ENCODE results near the gene CACNA1H. TPM values are rescaled to one million over a fixed set of nuclear protein-coding genes. Genes with fewer than 3 reads are reported as not detected.

The CACNA1H gene
- polyA plus RNA-seq, 3 donors: 27.6 to 32.8 (median 28.7) TPM

DNA sequence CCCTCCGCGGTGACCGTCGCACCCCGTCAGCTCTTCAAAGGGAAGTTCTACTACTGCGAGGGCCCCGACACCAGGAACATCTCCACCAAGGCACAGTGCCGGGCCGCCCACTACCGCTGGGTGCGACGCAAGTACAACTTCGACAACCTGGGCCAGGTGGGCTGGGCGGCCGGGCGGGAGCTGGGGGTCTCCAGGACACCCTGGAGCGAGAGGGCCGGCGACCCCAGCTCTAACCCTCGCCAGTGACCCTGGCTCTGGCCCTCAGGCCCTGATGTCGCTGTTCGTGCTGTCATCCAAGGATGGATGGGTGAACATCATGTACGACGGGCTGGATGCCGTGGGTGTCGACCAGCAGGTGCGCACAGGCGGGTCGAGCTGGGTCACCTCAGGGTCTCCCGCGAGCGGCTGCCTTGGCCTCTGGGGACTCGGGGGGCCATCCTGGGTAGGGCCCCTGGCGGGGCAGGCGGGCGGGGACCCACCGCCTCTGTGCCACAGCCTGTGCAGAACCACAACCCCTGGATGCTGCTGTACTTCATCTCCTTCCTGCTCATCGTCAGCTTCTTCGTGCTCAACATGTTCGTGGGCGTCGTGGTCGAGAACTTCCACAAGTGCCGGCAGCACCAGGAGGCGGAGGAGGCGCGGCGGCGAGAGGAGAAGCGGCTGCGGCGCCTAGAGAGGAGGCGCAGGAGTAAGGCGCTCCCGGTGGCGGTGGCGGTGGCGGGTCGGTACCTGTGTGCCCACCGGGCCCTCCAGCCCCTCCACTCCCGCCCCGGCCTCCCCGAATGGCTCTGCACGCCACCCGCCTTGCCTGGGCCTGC is 58.8 kb downstream of the CACNA1H start:
- no peak for DNase-seq

DNA sequence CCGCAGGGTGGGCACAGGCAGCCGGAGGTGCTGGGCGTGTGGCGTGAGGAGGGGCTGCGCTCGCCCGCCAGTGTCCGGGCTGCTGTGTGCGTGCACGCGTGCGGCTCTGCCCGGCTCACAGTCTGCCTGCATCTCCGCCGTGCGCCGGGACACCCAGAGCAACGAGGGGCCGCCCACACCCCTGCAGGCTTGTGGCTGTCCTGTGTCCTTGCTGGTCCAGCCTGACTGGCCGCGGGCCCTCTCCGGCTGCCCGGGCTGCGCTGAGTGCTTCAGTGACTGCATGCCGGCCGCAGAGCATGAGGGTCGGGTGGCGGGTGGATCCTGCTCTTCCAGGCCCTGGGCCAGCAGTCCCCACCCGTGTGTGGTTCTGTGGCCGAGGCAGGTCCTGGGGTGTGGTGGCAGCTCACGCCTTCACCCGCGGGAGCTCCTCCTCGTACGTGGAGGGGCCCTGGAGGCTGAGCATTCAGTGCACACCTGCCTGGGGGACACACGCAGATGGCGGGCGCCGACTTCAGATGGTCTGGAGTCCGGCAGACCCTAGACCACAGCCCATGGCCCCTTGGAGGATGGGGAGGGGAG is 59.8 kb downstream of the CACNA1H start:
- no peak for DNase-seq

DNA sequence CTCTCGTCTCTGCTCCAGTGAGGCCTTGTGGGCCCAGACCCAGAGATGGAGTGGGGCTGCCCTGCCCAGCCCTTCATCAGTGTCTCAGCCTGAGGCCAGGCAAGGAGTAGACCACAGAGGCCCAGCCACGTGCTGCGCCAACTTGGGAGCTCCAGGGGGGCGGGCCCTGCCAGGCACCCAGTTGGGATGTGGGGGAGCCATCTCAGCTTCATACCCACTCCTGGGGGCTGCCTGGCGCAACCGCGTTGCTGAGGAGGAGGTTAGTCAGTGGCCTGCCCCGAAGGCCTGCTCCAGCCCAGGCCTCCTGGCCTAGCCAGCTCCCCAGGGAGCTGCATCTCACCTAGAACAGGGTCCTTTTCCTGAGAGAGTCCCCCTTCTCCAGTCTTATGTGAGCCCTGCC is 60.3 kb downstream of the CACNA1H start:
- DNase-seq: no peak

DNA sequence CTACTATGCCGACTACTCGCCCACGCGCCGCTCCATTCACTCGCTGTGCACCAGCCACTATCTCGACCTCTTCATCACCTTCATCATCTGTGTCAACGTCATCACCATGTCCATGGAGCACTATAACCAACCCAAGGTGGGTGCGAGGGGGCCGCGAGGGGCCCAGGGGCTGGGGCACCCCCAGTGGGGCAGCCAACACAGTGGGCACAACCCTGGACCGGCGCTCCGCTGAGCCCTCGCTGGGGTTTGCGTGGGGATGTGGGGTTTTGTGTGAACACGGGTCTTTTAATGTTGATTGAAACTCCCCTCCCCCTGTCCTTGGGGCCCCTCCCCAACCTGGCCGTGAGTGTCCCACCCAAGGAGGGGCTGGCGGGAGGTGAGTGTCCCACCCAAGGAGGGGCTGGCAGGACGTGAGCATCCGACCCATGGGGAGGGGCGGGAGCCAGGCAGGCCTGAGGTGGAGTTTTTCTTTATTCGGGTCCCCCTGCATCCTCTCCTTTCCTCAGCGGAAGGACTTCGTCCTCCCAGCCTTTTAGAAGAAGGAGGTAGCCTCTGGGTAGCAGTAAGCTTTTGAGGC is 61.0 kb downstream of the CACNA1H start:
- DNase-seq: no peak

DNA sequence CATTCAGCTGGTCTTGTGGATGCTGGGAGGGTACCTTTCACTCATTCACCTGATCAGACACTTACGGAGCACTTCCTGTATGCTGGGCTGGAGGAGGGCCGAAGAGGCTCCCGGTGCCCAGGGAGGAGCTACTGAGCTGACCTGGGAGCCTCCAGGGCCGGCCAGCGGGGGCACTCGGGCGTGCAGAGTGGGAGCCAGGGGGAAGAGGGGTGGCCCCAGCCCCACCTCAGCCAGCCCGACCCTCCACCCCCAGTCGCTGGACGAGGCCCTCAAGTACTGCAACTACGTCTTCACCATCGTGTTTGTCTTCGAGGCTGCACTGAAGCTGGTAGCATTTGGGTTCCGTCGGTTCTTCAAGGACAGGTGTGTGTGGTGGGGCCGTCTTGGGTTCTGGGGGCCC is 61.8 kb downstream of the CACNA1H start:
- no peak for DNase-seq

DNA sequence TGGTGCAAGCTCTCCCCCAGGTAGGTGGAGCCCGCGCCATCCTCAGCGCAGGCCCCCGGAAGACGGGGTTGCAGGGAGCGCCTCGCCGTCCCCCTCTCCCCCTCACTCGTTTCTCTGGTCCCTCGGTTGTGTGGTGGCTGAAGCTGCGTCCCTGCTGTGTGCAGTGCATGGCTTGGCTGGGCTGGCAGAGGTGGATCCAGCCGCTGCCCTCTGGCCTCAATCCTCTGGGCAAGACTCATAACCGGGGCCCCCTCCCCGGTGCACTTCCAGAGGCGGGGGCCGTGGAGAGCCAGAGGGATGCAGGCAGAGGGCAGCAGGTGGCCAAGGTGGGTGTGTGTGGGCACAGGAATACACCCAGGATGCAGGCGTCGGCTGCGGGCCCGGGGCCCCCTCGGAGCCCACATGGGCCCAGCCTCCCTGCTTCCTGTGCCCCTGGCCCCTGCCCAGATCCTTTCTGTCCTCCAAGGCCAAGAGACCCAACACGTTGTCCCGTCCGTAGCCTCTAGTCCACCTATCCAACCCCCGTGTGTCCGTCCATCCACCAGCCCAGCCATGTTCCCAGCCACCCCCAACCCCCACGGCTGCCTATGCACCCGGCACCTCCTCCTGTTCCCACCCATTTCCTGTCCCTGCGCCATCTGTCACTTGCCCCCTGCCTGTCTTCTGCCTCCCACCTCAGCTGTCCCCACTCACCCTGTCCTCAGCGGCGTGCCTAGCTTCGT is 62.8 kb downstream of the CACNA1H start:
- no peak for DNase-seq

DNA sequence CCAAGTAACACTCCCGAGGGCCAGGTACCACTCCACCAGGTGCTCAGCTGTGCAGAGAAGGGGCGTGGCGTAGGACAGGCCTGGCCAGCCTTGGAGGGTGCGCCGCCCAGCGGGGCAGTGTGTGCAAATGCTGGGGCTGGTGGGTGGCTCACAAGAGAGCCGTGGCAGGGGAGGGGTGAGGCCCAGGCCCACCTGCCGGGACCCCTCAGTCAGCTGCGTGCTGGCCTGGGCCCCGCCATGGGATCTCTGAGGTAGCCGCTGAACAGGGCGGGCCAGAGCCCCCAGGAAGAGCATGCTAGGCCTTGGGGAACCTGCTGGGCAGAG is 63.4 kb downstream of the CACNA1H start:
- no peak for DNase-seq

DNA sequence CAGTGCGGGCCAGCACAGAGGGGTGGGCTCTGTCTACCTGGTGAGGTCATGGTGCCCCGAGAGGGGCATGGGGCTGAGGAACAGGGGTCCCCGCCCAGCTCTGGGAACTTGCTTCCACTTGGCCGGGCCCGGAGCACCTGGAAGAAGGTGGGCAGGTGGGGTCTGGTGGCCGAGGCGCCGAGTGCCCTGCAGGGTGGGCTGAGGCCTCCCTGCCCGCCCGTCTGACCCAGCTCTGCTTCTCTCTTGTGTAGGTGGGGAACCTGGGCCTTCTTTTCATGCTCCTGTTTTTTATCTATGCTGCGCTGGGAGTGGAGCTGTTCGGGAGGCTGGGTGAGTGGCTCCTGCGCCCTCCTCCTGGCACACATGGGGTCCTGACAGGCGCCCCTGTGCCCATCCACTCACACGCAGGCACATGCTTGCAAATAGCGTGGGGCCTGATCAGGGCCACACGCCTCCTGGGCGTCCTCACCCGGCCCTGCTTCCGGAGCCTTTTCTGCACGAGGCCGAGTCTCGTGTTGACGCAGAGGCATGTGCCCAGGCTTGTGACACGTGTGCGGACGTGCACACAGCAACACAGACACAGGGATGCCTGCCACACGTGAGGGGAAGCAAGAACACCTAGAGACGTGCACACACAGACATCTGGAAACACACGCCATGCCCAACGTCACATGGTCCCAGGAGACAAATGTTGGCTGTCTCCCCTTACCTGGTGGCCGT is 63.9 kb downstream of the CACNA1H start:
- no peak for DNase-seq

DNA sequence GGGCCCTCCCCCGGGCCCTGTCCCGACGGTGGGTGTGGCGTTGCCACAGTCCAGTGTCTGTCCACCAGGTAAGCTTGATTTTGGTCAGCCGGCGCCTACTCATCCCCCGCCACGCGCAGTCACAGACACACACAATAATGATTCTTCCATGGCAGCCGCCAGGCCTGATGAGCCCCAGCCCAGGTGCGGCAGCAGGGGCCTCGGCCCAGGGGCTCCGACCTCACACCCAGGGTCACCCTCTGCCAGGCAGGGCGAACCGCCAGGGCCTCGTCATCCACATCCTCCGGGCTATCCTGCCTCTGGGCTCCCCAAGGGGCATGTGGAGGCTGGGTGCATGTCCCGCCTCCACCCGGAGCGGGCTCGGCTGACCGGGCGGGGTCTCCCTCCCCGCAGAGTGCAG is 64.6 kb downstream of the CACNA1H start:
- DNase-seq: no peak

DNA sequence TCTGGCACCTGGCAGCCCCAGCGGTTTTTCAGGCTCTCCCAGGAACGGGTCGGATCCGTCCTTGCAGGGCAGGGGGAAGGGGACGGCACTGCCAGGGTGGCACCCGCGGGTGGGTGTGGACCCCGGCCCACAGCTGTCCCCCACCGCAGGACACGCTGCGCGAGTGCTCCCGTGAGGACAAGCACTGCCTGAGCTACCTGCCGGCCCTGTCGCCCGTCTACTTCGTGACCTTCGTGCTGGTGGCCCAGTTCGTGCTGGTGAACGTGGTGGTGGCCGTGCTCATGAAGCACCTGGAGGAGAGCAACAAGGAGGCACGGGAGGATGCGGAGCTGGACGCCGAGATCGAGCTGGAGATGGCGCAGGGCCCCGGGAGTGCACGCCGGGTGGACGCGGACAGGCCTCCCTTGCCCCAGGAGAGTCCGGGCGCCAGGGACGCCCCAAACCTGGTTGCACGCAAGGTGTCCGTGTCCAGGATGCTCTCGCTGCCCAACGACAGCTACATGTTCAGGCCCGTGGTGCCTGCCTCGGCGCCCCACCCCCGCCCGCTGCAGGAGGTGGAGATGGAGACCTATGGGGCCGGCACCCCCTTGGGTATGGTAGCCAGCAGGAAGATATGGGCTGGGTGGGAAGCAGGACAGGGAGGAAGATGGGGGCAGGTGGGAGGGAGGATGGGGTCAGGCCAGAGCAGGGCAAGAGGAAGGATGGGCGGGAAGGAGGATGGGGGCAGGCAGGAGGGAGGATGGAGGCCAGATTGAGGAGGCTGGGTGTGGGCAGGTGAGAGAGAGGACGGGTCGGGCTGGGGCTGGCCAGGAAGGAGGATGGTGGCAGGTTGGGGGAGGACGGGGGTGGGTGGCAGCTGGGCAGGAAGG is 65.4 kb downstream of the CACNA1H start:
- no peak for DNase-seq

DNA sequence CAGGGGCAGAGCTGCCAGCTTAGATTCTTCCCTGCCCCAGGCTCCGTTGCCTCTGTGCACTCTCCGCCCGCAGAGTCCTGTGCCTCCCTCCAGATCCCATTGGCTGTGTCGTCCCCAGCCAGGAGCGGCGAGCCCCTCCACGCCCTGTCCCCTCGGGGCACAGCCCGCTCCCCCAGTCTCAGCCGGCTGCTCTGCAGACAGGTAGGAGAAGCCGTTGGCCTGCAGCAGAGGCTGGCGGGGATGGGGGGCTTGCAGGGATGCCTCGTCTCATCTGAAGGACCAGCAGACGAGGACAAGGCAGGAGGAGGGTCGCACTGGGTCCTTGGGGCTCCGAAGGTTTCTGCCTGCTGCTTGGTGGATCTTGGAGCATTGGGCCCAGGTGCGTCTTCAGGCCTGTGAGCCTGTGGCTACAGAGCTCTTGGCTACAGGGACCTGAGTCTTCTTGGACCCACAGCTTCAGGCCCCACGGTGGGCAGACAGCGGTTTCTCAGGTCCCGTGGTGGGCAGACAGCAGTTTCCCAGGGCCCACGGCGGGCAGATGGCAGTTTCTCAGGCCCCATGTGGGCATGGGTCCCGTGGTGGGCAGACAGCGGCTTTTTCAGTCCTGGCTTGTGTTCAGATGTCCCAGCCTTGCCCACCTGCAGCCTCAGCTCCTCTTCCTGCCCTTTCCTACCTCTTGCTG is 66.2 kb downstream of the CACNA1H start:
- no peak for DNase-seq

DNA sequence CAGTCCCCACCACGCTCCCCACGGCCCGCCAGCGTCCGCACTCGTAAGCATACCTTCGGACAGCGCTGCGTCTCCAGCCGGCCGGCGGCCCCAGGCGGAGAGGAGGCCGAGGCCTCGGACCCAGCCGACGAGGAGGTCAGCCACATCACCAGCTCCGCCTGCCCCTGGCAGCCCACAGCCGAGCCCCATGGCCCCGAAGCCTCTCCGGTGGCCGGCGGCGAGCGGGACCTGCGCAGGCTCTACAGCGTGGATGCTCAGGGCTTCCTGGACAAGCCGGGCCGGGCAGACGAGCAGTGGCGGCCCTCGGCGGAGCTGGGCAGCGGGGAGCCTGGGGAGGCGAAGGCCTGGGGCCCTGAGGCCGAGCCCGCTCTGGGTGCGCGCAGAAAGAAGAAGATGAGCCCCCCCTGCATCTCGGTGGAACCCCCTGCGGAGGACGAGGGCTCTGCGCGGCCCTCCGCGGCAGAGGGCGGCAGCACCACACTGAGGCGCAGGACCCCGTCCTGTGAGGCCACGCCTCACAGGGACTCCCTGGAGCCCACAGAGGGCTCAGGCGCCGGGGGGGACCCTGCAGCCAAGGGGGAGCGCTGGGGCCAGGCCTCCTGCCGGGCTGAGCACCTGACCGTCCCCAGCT is 67.3 kb downstream of the CACNA1H start:
- no peak for DNase-seq

DNA sequence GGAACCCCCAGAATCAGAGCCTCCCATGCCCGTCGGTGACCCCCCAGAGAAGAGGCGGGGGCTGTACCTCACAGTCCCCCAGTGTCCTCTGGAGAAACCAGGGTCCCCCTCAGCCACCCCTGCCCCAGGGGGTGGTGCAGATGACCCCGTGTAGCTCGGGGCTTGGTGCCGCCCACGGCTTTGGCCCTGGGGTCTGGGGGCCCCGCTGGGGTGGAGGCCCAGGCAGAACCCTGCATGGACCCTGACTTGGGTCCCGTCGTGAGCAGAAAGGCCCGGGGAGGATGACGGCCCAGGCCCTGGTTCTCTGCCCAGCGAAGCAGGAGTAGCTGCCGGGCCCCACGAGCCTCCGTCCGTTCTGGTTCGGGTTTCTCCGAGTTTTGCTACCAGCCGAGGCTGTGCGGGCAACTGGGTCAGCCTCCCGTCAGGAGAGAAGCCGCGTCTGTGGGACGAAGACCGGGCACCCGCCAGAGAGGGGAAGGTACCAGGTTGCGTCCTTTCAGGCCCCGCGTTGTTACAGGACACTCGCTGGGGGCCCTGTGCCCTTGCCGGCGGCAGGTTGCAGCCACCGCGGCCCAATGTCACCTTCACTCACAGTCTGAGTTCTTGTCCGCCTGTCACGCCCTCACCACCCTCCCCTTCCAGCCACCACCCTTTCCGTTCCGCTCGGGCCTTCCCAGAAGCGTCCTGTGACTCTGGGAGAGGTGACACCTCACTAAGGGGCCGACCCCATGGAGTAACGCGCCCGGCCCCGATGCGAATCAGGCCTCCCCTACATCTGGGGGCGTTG is 68.1 kb downstream of the CACNA1H start:
- DNase-seq: no peak

DNA sequence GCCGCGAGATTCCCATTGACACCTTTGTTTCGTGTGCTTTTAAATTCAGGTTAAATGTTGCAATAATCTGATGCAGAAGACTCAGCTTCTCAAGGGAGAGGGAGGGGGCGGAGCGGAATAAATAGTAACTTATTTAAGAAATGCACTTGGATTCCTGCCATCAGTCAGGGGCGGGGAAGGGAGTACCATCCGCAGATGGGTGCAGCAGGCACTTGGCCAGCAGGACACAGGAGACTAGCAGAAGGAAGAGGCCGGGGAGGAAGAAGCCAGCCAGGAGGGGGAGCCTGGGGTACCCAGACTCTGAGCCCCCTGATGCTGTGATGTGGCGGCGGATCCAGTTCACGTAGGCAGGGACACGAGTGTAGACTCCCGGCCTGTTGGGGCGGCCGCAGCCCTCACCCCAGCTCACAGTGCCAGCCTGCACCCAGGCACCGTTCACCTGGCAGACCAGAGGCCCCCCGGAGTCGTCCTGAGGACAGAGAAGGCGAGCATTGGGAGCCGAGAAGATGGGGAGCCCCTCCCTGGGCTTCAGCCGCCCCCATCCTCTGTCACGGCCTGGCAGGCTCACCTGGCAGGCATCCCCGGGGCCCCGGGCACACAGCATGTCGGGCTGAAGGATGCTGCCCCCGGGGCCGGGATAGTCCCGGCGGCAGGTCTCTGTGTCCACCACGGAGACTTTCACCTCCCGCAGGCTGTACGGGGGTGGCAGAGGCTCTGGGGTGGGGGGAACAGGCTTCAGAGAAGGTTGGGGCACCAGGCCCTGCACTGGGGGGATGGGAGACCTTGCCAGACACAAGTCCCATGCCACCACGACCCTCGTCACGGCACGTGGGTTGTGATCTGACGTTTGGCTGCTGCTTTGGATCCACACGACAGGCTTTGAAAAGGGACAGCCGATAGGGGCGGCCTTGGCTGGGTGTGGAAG is 69.0 kb downstream of the CACNA1H start:
- DNase-seq: no peak

DNA sequence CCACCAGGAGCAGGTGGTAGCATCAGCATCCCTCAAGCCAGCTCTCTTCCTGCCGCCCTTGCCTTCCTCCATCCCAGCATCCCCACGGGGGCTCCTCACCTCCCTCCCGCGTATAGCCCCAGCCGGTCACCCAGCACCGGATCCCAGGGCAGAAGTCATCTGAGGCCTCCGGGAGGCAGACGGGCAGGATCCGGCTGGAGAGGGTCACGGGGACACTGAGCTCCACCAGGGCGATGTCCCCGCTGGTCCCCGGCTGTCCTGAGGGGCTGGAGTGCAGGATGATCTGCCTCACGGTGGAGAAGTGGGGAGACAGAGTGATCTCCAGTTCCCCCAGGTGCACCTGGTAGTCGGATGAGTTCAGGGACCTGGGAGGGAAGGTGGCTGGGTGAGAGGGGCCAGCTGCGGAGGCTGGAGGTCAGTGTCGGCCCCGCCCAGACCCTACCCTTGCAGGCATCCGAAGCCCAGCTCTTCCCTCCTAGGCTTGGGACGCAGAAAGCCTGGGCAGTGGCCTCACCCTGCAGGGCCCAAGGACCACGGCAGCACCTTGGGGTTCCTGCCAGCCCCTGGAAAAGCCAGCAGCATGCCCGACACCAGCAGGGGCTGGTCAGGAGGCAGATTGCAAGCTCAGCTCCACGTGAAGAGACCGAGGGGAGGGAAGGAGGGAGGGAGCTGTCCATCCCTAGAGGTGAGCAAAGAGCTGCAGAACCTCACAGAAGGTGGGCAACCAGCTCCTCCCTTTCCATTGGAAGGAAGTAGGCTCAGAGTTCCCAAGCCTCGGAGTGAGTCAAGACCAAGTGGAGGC is 69.8 kb downstream of the CACNA1H start:
- DNase-seq: no peak

DNA sequence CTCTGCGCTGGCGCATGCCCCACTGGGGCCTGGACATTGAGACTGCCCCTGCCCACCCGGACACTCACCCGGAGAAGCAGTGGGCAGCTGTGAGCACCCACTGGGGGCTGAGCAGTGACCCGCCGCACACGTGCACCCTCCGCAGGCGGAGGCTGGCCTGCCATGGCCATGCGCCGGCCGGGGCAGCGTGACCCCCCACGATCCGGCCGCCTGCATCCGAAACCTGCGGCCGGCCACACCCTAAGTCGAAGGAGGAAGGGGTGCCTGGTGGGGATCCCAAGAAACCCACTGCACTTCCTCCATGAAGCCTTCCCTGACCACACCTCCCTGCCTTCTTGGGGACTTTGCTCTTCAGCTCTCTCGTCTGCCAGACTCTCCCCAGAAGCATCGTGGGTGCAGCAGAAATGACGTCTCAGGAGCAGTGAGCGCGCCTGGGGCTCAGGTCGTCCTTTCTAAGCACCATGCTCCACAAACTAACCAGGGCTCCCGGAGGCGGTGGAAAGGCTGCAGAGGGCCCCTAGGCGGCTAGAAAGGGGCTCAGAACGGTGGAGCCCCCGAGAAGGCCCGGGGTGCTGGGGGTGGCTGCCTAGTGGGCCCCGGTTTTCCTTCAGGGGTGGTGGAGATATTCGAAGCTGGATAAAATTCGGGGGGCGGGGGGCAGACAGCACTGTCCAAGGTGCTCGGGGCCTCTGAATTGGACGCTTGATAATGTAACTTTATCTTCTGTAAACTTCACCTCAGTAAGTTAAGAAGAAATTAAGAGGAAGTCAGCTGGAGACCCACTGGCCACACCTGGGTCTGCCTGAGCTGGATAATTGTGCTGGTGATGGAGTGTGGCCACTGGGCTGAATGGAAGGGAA is 70.7 kb downstream of the CACNA1H start:
- no peak for DNase-seq

All from renal pelvis (tissue), 4 donors.